GM18511 (cell line): ENCODE data around the gene FAM25A.
"Not testable (repeated sequence)": the region's sequence is repeated elsewhere in the genome, so short reads cannot be mapped to it uniquely, and the experiment has no call there.

Experiments used
- ATAC-seq: cut with Tn5 transposase; IDR thresholded peaks from one replicate; pipeline ENCODE4 v1.9.1; 2021; ENCODE audit warnings: mild to moderate bottlenecking, moderate library complexity; ENCODE audit not compliant: unreplicated experiment

The FAM25A gene

DNA sequence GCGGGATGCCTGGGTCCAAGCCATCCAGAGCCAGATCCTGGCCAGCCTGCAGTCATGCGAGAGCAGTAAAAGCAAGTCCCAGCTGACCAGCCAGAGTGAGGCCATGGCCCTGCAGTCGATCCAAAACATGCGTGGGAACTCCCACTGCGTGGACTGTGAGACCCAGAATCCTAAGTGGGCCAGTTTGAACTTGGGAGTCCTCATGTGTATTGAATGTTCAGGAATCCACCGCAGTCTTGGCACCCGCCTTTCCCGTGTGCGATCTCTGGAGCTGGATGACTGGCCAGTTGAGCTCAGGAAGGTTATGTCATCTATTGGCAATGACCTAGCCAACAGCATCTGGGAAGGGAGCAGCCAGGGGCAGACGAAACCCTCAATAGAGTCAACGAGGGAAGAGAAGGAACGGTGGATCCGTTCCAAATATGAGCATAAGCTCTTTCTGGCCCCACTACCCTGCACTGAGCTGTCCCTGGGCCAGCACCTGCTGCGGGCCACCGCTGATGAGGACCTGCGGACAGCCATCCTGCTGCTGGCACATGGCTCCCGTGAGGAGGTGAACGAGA is 10.9 kb upstream of the FAM25A start:
- not testable (repeated sequence) for ATAC-seq

DNA sequence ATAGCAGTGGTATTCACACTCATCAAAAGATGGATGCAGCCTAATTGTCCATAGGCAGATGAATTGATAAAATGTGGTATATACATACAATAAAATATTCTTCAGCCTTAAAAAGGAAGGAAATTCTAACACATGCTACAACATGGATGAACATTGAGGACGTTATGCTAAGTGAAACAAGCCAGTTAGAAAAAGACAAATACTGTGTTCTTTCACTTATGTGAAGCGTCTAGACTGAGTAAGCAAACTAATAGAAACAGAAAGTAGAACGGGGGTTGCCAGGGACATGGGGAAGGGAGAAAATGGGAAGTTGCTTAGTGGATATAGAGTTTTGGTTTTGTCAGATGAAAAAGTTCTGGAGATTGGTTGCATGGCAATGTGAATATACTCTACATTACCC is 6.6 kb upstream of the FAM25A start:
- not testable (repeated sequence) for ATAC-seq

DNA sequence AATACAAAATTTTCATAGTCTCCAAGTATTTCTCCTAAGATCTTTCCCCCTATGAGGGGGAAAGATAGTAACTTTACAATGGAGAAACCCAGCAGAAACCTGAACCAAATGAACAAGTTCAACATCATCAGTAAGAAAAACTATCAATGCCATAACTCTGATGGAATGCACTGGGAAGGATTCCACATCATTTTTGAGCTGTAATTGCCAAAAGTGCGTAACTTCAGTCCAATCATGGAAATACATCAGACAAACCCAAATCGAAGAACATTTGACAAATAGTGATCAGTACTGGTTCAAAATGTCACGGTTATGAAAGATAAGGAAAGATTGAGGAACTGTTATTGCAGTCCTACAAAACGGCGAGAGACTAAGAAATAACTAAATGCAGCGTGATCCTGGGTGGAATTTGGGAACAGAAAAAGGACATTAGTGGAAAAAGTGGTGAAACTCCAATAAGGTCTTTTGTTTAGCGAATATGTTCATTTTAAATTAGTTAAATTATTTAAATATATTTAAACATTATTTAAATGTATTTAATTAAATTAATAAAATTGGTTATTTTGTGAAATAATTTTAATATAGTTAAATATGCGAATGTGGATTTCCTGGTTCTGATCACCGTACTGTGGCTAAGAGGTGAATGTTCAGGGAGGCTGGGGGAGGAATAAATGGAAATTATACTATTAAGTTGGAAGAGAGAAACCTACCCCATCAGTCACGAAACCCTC is 4.9 kb upstream of the FAM25A start:
- ATAC-seq: not testable (repeated sequence)

DNA sequence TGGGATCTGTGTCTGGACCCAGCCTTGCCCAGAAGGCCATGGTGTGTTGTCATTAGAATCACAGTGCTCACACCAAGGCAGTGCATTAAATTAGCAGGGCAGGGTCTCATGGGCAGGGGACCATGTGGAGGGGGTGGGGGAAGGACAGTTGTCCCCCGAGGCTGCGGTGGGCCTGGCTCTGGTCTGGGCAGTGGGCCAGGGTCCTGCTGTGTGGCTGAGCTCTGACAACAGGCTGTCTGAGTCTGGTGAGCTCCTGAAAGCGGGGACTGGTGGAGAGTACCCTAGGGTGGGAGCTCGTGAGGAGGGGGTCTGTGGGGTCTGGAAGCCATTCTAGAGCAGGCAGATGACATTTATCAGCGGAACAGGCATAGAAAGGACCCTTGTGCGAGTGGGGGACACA is 2.0 kb upstream of the FAM25A start:
- not testable (repeated sequence) for ATAC-seq

DNA sequence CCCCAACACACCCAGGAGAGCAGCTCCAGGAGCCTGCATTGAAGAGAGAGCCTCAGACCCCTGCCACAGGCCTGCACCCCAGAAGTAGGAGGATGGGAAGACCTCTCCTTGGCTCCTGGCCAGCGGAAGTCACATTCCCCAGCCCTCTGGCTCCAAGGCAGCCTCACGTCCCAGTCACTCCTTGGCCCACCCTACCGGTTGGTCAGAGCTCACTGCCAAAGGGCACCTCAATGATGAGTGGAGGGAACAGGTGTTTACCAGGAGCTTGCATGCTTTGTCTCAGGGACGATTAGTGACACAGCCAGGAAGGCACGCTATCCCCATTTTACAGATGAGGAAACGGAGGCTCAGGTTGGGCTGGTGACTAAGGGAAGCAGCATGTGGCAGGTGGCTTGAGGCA is 1.0 kb upstream of the FAM25A start:
- ATAC-seq: not testable (repeated sequence)

DNA sequence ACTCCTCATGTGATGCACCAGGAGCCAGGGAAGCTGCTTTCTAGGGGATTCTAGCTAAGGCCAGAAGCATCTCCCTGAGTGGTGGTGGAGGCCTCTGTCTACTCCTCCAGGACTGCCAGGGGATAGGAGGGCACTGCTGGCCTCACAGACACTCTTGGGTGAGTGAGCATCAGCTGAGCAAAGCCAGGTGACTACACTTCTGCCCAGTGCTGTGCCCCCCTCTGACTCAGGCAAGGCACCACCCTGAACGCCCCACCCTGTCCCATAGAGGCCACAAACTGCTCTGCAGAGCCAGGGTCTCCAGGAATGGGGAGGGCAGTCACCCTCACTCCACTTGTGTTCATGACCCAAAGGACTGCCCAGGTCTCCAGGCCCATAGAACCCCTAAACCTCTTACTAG is 590 bp upstream of the FAM25A start:
- ATAC-seq: not testable (repeated sequence)

DNA sequence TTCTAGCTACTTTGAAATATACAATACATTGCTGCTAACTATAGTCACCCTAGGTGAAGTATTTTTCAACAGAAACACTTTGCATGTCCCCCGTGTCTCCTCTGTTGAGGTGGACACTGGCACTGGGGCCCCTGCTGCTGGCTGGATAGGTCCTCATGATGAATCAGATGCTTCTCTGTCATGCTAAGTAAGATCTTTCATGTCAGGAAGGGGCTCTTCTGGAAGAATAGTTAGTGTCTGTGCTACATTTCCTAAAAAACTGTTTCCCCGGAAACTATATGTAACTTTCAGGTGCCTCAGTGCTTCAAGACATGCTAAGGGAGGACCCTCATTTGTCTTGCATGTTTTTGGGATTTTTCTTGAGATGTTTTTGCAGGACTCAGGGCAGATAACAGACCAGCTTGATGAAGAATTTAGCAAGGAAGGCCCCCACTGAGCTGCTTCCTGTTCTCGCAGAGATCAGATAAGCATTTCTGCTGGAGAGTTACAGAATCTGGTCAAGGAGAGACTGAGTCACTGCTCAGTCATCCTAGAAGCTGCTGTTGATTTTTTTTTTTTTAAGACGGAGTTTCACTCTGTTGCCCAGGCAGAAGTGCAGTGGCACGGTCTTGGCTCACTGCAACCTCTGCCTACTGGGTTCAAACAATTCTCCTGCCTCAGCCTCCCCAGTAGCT is 5.3 kb downstream of the FAM25A start:
- ATAC-seq: not testable (repeated sequence)

DNA sequence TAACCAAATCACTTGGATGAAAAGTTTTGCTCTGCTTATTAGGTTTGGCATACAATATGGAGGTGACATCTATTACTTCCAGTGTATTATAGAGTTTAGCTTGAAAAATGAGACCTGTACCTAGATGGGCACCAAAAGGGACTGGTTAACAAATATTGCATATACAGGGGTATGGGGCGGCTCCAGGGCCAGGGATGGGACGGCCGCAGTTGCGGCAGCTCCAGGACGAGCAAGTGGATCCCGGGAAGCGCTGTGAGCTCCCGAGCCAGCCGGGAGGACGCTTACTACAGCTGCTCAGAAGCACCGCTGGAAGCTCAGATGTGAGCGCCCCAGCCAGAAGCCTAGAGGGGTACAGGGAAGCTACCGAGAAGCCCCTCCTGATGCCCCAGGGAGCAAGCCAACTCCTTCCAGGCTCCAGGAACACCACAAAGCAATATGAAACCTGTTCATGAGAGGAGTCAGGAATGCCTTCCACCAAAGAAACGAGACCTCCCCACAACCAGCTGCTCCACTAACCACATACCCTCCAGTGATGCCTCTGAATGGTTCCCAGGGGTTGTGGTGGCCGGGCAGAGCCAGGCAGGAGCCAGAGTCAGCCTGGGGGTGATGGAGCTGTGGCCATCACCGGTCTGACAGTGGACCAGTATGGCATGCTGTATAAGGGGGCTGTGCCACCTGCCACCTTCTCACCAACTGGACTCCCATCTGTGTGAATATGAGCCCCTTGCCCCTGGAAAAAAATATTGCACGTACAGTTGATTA is 6.8 kb downstream of the FAM25A start:
- ATAC-seq: not testable (repeated sequence)

DNA sequence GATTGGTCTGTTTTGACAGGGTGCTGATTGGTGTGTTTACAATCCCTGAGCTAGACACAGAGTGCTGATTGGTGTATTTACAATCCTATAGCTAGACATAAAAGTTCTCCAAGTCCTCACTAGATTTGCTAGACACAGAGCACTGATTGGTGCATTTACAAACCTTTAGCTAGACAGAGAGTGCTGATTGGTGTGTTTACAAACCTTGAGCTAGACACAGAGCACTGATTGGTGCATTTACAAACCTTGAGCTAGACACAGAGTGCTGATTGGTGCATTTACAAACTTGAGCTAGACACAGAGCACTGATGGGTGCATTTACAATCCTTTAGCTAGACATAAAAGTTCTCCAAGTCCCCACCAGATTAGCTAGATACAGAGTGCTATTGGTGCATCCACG is 10.3 kb downstream of the FAM25A start:
- ATAC-seq: not testable (repeated sequence)

DNA sequence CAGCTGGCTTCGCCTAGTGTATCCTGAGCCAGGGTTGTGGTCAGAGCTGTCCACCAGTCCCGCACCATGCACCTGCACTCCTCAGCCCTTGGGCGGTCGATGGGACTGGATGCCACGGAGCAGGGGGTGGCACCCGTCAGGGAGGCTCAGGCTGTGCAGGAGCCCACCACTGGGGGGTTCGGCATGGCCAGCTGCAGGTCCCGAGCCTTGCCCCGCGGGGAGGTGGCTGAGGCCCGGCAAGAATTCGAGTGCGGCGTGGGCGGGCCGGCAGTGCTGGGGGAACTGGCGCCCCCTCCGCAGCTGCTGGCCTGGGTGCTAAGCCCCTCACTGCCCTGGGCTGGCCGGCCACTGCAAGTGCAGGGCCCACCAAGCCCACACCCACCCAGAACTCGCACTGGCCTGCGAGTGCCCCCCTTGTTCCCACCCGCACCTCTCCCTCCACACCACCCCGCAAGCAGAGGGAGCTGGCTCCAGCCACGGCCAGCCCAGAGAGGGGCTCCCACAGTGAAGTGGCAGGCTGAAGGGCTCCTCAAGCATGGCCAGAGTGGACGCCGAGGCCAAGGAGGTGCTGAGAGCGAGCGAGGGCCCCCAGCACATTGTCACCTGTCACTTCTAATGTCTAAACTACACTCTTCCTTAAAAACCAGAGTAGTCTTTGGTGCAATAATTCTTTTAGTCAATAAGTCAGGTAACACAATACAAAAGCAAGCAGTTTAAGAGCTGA is 11.0 kb downstream of the FAM25A start:
- no peak for ATAC-seq

DNA sequence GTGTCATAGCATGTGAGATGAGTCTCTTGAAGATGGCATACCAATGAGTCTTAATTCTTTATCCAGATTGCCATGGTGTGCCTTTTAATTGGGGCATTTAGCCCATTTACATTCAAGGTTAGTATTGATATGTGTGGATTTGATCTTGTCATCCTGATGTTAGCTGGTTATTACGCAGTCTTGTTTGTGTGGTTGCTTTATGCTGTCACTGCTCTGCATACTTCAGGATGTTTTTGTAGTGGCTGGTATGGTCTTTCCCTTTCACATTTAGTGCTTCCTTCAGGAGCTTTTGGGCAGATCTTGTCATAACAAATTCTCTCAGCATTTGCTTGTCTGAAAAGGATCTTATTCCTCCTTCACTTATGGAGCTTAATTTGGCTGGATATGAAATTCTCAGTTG is 16.5 kb downstream of the FAM25A start:
- no peak for ATAC-seq

DNA sequence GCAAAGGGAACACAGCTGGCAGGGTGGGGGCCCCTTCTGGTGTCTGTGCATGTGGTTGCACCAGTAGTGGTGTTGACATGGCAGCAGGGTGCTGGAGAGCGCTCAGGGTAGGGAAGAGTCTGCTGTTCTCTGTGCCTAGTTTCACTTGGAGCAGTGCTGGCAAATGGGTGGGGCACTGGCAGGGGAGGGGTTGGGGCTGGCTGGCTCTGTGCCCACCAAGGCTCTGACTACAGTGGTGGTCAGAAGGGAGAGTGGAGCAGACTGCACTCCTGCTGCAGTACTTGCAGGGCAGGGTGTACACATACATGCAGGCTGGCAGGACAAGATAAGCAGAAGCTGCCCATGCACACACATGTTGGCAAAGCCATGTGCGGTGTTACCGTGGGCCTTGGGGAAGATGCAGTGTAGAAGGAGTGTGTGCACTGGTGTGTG is 18.2 kb downstream of the FAM25A start:
- no peak for ATAC-seq

DNA sequence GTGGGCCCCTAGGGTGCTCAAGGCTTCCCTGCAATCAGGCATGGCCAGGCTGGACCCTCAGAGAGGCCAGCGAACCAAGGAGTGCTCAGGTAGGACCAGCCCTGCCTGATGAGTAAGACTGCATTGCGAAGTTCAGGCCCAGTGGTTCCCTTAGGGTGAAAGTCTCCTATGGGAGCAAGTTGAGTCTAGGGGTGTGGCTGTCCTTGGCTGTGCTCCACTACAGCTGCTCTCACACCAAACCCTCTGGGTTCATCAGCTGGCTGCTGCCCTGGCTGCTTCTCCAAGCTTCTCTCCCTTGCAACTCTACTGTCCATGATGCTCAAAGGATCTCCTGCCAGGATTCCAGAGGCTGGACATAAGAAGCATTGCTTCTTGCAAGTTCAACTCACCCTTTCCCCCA is 18.7 kb downstream of the FAM25A start:
- ATAC-seq: no peak

DNA sequence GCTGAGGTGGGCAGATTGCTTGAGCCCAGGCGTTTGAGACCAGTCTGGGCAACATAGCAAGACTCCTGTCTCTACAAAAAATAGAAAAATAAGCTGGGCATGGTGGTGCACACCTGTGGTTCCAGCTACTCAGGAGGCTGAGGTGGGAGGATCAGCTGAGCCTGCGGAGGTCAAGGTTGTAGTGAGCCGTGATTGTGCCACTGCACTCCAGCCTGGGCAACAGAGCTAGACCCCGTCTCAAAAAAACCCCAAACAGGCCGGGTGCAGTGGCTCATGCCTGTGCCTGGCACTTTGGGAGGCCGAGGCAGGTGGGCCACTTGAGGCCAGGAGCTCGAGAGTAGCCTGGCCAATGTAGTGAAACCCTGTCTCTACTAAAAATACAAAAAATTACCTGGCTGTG is 23.5 kb downstream of the FAM25A start:
- not testable (repeated sequence) for ATAC-seq

DNA sequence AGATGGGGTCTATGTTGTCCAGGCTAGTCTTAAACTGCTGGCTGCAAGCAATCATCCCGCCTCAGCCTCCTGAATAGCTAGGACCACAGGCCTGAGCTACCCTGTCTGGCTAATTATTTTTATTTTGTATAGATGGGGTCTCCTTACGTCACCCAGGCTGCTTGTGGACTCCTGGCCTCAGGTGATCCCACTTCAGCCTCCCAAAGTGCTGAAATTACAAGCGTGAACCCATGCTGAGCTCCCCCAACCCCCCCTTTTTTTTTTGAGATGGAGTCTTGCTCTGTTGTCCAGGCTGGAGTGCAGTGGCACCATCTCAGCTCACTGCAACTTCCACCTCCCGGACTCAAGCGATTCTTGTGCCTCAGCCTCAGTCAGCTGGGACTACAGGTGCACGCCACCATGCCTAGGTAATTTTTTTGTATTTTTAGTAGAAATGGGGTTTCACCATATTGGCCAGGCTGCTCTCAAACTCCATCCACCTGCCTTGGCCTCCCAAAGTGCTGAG is 25.4 kb downstream of the FAM25A start:
- no peak for ATAC-seq

DNA sequence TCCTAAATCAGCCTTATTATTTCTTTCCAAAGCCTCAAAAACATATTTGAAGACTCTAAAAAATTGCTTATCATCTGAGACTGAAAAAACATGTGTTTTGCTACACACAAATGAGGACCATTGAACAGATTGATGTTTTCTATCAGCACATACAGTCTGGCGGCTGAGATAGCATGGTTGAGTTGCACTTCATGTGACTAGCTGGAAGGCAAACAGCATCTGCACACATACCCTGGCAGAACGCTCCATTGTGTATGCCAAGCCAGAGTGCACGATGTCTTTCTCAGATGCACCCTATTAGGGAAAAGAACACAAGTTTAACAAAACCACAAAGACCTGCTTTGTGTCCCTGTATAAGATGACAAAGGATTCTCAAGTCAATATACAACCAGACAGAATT is 33.0 kb downstream of the FAM25A start:
- ATAC-seq: no peak

DNA sequence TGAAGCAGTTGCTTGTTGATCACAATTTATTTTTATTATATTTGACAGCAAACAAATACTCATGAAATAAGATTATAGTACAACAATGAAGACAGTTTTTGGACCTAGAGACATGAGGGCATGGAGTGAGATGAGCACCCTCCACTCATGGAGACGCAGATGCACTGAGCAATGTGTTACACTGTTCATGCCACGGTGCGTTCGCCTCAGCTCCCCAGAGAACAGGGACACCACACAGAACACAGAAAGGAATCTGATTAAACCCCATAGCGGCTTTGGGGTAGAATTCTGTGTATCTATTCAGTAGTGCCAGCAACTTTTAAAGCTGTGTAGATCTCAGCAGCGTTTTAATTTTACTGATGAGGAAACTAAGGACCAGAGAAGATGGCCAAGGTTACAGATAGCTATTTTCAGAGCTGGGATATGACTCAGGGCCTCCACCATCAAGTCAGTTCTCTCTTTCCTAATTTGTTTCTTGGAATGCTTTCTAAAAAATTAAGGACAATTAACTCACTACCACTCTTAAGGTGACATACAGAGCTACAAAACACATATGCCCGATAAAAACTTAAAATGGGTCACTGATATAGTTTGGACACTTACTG is 33.6 kb downstream of the FAM25A start:
- no peak for ATAC-seq

DNA sequence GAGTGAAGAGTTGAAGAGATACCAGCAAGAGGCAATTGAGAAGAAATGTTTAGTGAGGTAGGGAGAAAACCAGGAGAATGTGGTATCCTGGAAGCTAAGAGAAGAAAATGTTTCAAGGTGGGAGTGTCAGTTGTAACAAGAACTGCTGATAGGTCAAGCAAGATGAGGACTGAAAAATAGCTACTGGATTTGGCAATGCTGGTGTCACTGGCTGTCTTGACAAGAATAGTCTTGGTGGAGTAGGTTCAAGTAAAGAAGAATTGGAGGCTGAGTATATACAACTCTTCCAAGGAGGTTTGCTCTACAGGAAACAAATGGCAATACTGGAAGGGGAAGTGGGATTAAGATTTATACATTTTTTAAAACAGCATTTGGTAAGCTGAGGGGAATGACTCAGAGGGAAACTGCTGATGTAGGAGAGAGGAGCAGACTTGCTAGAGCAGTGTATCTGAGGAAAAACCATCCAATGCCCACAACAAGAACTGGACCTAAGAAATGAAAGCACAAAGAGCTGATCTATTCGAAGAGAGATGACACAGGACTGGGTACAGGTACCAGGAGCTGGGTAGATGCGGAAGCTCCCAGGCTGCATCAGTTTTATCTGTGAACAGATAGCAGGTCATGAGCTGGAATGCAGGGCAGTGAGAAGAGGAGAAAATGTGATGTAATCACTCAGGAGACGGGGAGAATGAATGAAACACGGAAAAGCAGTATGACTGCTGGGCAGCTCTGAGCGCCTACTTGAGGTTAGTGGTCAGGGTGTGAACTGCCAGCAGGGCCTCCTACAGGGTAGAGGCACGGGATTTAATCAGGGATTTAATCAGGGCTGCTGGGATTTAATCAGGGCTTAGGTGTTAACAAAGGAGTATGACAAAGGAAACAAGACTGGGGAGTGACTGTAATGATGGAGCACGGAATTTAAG is 34.5 kb downstream of the FAM25A start:
- no peak for ATAC-seq

DNA sequence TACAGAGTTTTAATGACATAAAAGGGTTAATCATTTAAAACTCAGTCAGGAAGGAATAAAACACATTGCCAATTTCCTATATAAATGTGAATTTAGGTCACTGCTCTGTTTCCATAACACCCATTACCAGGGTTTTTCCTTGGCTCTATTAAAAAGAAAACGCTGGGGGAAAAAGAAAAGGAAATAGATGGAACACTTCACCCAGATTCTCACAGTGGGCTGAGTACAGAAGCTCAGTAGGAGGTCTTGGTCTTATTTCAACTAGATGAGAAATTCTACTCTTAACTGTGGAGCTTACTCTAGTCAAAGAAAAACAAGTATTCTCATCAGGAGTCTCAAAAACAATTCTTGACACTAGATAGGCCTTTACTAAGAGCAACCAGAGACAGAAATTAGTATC is 38.1 kb downstream of the FAM25A start:
- no peak for ATAC-seq
